Activated B cell treated with CpG ODN at 0.5 μM for 24 hours (primary cell): ENCODE measurements around the gene TMEM45A. TPM values are rescaled to one million over a fixed set of nuclear protein-coding genes. Genes with fewer than 3 reads are reported as not detected.

Source experiments
- ATAC-seq: fragments of 200-7000 bp; cut with Tn5 transposase; one replicate; pipeline ENCODE4 v1.10.0; 2021; ENCODE audit warnings: low read depth, mild to moderate bottlenecking, moderate library complexity
- CTCF ChIA-PET: fragments of 350-600 bp; sonication (Branson Sonifier 250); formaldehyde crosslinking; loops from one replicate; lab custom pipeline; 2021; ENCODE audit warnings: antibody characterized with exemption; lab: Charles Lee
- POLR2A ChIA-PET: fragments of 350-600 bp; sonication (Branson Sonifier 250); formaldehyde crosslinking; loops from one replicate; lab custom pipeline; 2021; ENCODE audit warnings: antibody characterized with exemption; lab: Charles Lee
- DNase-seq: peaks from one replicate; pipeline ENCODE4 v3.0.0; 2022
- H3K27ac Mint-ChIP-seq: one replicate; pipeline ENCODE4 v1.8.0; 2020; ENCODE audit warnings: mixed read lengths
- H3K27me3 Mint-ChIP-seq: one replicate; pipeline ENCODE4 v1.8.0; 2021; ENCODE audit warnings: mixed read lengths
- H3K36me3 Mint-ChIP-seq: one replicate; pipeline ENCODE4 v1.8.0; 2021; ENCODE audit warnings: low read depth, mixed read lengths
- H3K4me1 Mint-ChIP-seq: one replicate; pipeline ENCODE4 v1.8.0; 2021; ENCODE audit warnings: mixed read lengths
- H3K4me3 Mint-ChIP-seq: one replicate; pipeline ENCODE4 v1.8.0; 2020; ENCODE audit warnings: mild to moderate bottlenecking, mixed read lengths
- H3K9me3 Mint-ChIP-seq: one replicate; pipeline ENCODE4 v1.8.0; 2020; ENCODE audit warnings: mixed read lengths
- intact Hi-C: fragments of 100-400 bp; cut with micrococcal nuclease; formaldehyde crosslinking; loops from one replicate; pipeline ENCODE4 v1.15.1; 2024
- total RNA-seq: library from RNA; stranded (reverse); gene quantifications from 2 replicates; pipeline ENCODE4 v1.2.3, GENCODE V29; 2022
- TF ChIP-seq, protein P1 (sequence below): fragments of 200-600 bp; IDR thresholded peaks from one replicate; pipeline ENCODE4 v1.8.0; 2022; ENCODE audit warnings: antibody characterized with exemption, mild to moderate bottlenecking

Gene TMEM45A
- total RNA-seq, 1 donor from 2014 or later: 0.13 TPM

DNA sequence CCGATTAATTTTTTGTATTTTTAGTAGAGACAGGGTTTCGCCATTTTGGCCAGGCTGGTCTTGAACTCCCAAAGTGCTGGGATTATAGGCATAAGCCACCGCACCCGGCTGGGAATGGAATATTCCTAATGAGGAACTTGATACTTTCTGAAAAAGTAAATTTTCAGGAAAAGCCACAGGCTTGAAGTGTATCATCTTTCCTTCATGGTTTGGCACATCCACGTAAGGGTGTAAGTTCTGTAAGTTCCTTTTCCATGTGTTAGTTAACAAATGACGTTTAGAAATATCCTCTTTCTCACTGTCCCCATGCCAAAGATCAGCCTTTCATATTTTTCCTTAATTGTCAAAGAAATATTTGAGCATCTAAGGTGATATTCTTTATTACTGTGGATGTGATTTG lies 24.9 kb downstream of the TMEM45A start:
- intact Hi-C loops: no loop called here
- POLR2A ChIA-PET: no interaction called here
- H3K4me1 Mint-ChIP-seq: no peaks in the 10 kb centered on the region
- H3K9me3 Mint-ChIP-seq: no peaks in the 10 kb centered on the region
- CTCF ChIA-PET: no interaction called here
- no peaks in the 10 kb centered on the region for H3K36me3 Mint-ChIP-seq
- TF ChIP-seq, protein P1, sequence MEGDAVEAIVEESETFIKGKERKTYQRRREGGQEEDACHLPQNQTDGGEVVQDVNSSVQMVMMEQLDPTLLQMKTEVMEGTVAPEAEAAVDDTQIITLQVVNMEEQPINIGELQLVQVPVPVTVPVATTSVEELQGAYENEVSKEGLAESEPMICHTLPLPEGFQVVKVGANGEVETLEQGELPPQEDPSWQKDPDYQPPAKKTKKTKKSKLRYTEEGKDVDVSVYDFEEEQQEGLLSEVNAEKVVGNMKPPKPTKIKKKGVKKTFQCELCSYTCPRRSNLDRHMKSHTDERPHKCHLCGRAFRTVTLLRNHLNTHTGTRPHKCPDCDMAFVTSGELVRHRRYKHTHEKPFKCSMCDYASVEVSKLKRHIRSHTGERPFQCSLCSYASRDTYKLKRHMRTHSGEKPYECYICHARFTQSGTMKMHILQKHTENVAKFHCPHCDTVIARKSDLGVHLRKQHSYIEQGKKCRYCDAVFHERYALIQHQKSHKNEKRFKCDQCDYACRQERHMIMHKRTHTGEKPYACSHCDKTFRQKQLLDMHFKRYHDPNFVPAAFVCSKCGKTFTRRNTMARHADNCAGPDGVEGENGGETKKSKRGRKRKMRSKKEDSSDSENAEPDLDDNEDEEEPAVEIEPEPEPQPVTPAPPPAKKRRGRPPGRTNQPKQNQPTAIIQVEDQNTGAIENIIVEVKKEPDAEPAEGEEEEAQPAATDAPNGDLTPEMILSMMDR: no peak
- ATAC-seq: no peak
- DNase-seq: no peak
- no peak overlapping the region for H3K27ac Mint-ChIP-seq
- no peak overlapping the region for H3K4me3 Mint-ChIP-seq
- no peaks in the 10 kb centered on the region for H3K27me3 Mint-ChIP-seq

DNA sequence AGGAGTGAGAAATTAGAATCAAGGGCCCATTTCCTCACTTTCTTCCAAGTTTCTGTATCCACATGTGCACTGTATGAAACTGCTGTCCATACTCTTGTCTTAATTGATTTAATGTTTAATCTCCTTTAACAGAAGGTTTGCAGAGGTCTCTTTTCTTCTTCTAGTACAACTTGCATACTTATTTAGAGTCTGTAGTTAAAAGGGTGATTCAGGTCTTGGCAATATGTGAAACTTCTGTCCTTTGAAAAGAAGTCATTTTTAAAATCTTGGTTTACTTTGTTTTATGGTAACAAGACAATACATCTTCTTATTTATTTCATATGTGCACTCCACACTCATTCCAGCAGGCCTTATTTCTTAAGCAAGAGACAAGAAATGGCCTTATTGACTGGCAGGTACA lies 25.8 kb downstream of the TMEM45A start:
- TF ChIP-seq, protein P1: no peak
- ChIA-PET CTCF (no interaction called here), POLR2A (no interaction called here)
- H3K4me3 Mint-ChIP-seq: no peak overlapping the region
- ATAC-seq: no peak
- intact Hi-C loops: no loop called here
- no peaks in the 10 kb centered on the region for H3K4me1 Mint-ChIP-seq
- H3K36me3 Mint-ChIP-seq: no peaks in the 10 kb centered on the region
- H3K27me3 Mint-ChIP-seq: no peaks in the 10 kb centered on the region
- H3K27ac Mint-ChIP-seq: no peak overlapping the region
- no peaks in the 10 kb centered on the region for H3K9me3 Mint-ChIP-seq
- DNase-seq: no peak

DNA sequence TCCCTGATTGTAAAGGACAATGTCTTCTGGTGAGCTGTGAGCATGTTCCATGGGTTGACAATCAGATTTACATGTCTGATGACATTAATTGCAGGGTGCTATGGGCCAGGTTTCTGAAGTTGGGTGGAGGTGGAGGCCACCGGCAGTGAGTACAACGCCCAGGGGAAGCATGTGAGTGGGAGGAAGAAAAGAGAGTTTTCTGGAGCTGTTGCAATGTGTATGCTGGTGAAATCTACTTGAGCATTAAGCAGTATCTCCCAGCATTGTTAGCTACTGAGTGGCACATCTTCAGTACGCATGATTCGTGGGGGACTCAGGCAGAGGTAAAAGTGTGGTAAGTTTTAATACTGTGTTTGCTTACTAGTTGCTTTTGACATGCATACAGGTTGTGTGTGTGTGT lies 26.6 kb downstream of the TMEM45A start:
- Mint-ChIP-seq H3K27me3 (no peaks in the 10 kb centered on the region), H3K36me3 (no peaks in the 10 kb centered on the region), H3K27ac (no peak overlapping the region), H3K4me3 (no peak overlapping the region), H3K9me3 (no peaks in the 10 kb centered on the region), H3K4me1 (no peaks in the 10 kb centered on the region)
- intact Hi-C loops: no loop called here
- ChIA-PET POLR2A (no interaction called here), CTCF (no interaction called here)
- ATAC-seq (no peak), DNase-seq (no peak)
- TF ChIP-seq, protein P1: no peak

DNA sequence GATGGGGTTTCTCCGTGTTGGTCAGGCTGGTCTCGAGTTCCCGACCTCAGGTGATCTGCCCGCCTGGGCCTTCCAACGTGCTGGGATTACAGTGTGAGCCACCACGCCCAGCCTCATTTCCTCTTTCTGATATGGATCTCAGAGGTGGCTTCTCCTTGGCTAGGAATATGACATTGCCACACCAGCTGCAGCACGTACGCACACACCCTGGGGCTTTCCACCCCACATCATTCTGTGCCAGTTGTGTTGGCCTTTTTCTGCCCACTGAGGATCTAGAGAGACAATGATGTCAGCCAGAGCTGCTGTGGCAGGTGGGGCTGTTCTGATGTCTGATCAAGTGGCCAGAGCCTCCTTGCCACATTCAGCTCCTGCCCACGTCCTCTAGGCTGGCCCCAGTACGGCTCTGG lies 29.0 kb downstream of the TMEM45A start:
- Mint-ChIP-seq H3K36me3 (no peaks in the 10 kb centered on the region), H3K27me3 (no peaks in the 10 kb centered on the region), H3K9me3 (no peaks in the 10 kb centered on the region), H3K4me1 (no peaks in the 10 kb centered on the region), H3K27ac (no peak overlapping the region), H3K4me3 (no peak overlapping the region)
- no peak for DNase-seq
- intact Hi-C loops: no loop called here
- TF ChIP-seq, protein P1: no peak
- no peak for ATAC-seq
- ChIA-PET CTCF (no interaction called here), POLR2A (no interaction called here)

DNA sequence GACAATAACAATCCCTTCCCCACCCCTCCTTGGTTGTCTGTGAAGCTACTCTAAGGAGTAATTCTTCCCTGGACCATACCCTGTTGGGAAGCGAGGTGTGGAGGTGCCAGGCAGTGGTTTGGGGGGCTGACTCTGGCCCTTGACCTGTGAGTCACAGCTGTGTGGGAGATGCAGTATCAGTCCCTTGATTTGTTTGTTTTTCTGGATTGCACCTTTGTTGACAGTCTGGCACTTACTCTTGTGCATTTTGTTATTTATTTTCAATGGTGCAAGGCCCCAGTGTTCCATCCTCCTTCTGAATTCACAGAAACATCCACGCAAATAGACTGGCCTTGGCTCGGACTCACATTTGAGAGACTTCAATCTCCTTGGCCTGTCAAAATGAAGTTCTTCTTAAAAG lies 29.7 kb downstream of the TMEM45A start:
- Mint-ChIP-seq H3K27me3 (no peaks in the 10 kb centered on the region), H3K27ac (no peak overlapping the region), H3K36me3 (no peaks in the 10 kb centered on the region), H3K4me1 (no peaks in the 10 kb centered on the region), H3K9me3 (no peaks in the 10 kb centered on the region), H3K4me3 (no peak overlapping the region)
- ATAC-seq: no peak
- DNase-seq: no peak
- TF ChIP-seq, protein P1: no peak
- ChIA-PET CTCF (no interaction called here), POLR2A (no interaction called here)
- intact Hi-C loops: no loop called here
